Testis (tissue), 2 donors: ENCODE results near the gene CNKSR3.

Source experiments
- CTCF ChIP-seq, 3 experiments: fragments of 450-650 bp in 2 of 3; fragments of 200-600 bp in 1 of 3; sonication (generic) in 1 of 3; IDR thresholded peaks; one replicate each; pipeline ENCODE4 v1.5.1; 2016 to 2019; ENCODE audit warnings: antibody characterized with exemption in 3 of 3, mild to moderate bottlenecking in 2 of 3, moderate library complexity in 1 of 3
- POLR2A ChIP-seq: fragments of 450-650 bp; IDR thresholded peaks from one replicate; pipeline ENCODE4 v1.6.1; 2017; ENCODE audit warnings: antibody characterized with exemption, mild to moderate bottlenecking, moderate library complexity

GRCh38 chr6:154478021-154478700, 32.3 kb downstream of the CNKSR3 start:
- TF ChIP-seq POLR2A (no peak), CTCF (IDR thresholded peaks at IDR 0.05) (no peak)
